Measurements from ENCODE around the gene FARP2. TPM values are rescaled to one million over a fixed set of nuclear protein-coding genes. Genes with fewer than 3 reads are reported as not detected.

The FARP2 gene
- total RNA-seq, 1 experiment from 2014 or later = 49.3 TPM

- H3K36me3 ChIP-seq (ENCODE audit: control insufficient read depth in 1 of 2, insufficient read depth in 2 of 2, low read length in 2 of 2) = no peaks in the 10 kb centered on the region
- ATAC-seq (no peak), DNase-seq (ENCODE audit: low read depth, low spot score) (no peak)
- no peaks in the 10 kb centered on the region for H4K20me1 ChIP-seq (ENCODE audit: insufficient read depth)
- no peak overlapping the region for H3K4me2 ChIP-seq (ENCODE audit: low read length)
- TF ChIP-seq ZNF274 (IDR thresholded peaks at IDR 0.05; ENCODE audit: low read depth, low read length) (no peak), MAX (IDR thresholded peaks at IDR 0.05) (no peak), YY1 (IDR thresholded peaks at IDR 0.05; ENCODE audit: extremely low read depth, insufficient replicate concordance, low read depth, low read length) (no peak), SP1 (IDR thresholded peaks at IDR 0.05; ENCODE audit: low read depth) (no peak), POLR2AphosphoS5 (IDR thresholded peaks at IDR 0.05; ENCODE audit: low read depth, low read length) (no peak), CEBPB (IDR thresholded peaks at IDR 0.05; ENCODE audit: low read depth) (no peak), SRF (IDR thresholded peaks at IDR 0.05; ENCODE audit: low read depth) (no peak), EZH2 (IDR thresholded peaks at IDR 0.05) (no peak), CBX3 (IDR thresholded peaks at IDR 0.05; ENCODE audit: low read depth) (no peak), TCF7L2 (IDR thresholded peaks at IDR 0.05; ENCODE audit: borderline replicate concordance, extremely low read depth, insufficient read depth, insufficient read length) (no peak), FOSL1 (IDR thresholded peaks at IDR 0.05; ENCODE audit: low read depth) (no peak), SIN3A (IDR thresholded peaks at IDR 0.05; ENCODE audit: low read depth) (no peak), RAD21 (IDR thresholded peaks at IDR 0.05; ENCODE audit: low read depth) (no peak), ELF1 (IDR thresholded peaks at IDR 0.05; ENCODE audit: borderline replicate concordance, low read depth) (no peak), ATF3 (IDR thresholded peaks at IDR 0.05) (no peak), POLR2A (IDR thresholded peaks at IDR 0.05; ENCODE audit: borderline replicate concordance, extremely low read depth, insufficient read depth, insufficient read length) (no peak)
- H3K9me3 ChIP-seq (ENCODE audit: control insufficient read depth in 1 of 2, insufficient read depth in 1 of 2, low read depth in 1 of 2, low read length in 2 of 2) = no peaks in the 10 kb centered on the region
- no peak overlapping the region for H2AFZ ChIP-seq (ENCODE audit: low read depth, low read length, poor library complexity, severe bottlenecking)
- H3K4me1 ChIP-seq (ENCODE audit: control insufficient read depth in 1 of 2, insufficient read depth in 2 of 2, low read length in 2 of 2) = no peaks in the 10 kb centered on the region
- intact Hi-C loops (cut with micrococcal nuclease) = no loop called here
- CTCF ChIA-PET = no interaction called here
- RAD21 ChIA-PET (ENCODE audit: low non-redundant PET in 1 of 2, low total read pairs in 2 of 2, uncharacterized antibody in 2 of 2, unreplicated experiment in 2 of 2) = no interaction called here
- H3K27ac ChIP-seq (ENCODE audit: low read depth, low read length) = no peak overlapping the region
- no peak overlapping the region for H3K4me3 ChIP-seq (replicated peaks in 1 of 2; ENCODE audit: low read depth in 1 of 2, low read length in 2 of 2)
- no TSS peak for BruUV-seq (replicated peaks)
- no peaks in the 10 kb centered on the region for H3K79me2 ChIP-seq (ENCODE audit: insufficient read depth, low read length)
- no peak overlapping the region for H3K9ac ChIP-seq (ENCODE audit: low read length)
- H3K27me3 ChIP-seq (ENCODE audit: insufficient read depth, low read length) = no peaks in the 10 kb centered on the region
- H3K9me2 ChIP-seq (ENCODE audit: insufficient read depth) = no peaks in the 10 kb centered on the region
- POLR2A ChIA-PET = no interaction called here
Measured at GRCh38 chr2:241463276-241464135, 107.4 kb downstream of the FARP2 start.

All from HCT116 (cell line).